Kidney (tissue), 14 donors: Measurements from ENCODE around the gene KLF18. TPM values are rescaled to one million over a fixed set of nuclear protein-coding genes. Genes with fewer than 3 reads are reported as not detected.

Source experiments
- DNase-seq, 5 donors: peaks; one replicate each; pipeline ENCODE4 v3.0.0-alpha.2; 2013 to 2020
- FAIRE-seq: peaks from 2 replicates; lab custom pipeline; 2012; peaks lifted over from hg19 to GRCh38; lab: Jason Lieb, UNC
- H3K27ac ChIP-seq, 2 donors: one replicate each; pipeline ENCODE4 v1.7.0; 2013; ENCODE audit warnings: low read depth in 2 of 2, low read length in 2 of 2, inconsistent platforms in 1 of 2
- H3K27me3 ChIP-seq: one replicate; pipeline ENCODE4 v1.7.1; 2013; ENCODE audit warnings: low read length, inconsistent platforms; ENCODE audit not compliant: control insufficient read depth, insufficient read depth
- H3K36me3 ChIP-seq, 3 donors: one replicate each; pipeline versions ENCODE4 v1.7.0 to v1.7.1; 2013; ENCODE audit warnings: low read length in 3 of 3, control low read depth in 1 of 3, inconsistent platforms in 1 of 3; ENCODE audit not compliant: insufficient read depth in 3 of 3, control insufficient read depth in 2 of 3
- H3K4me1 ChIP-seq, 3 donors: one replicate each; pipeline versions ENCODE4 v1.7.0 to v1.7.1; 2013; ENCODE audit warnings: low read length in 3 of 3, inconsistent platforms in 1 of 3, low read depth in 1 of 3; ENCODE audit not compliant: control insufficient read depth in 2 of 3, insufficient read depth in 2 of 3
- H3K4me3 ChIP-seq, 3 donors: one replicate each; pipeline versions ENCODE4 v1.7.0 to v1.8.1; 2013; ENCODE audit warnings: low read length in 3 of 3, control low read depth in 1 of 3, inconsistent platforms in 1 of 3
- H3K9ac ChIP-seq, 3 donors: one replicate each; pipeline versions ENCODE4 v1.7.0 to v1.7.1; 2013; ENCODE audit warnings: low read length in 3 of 3, control low read depth in 1 of 3, inconsistent platforms in 1 of 3
- H3K9me3 ChIP-seq, 3 donors: one replicate each; pipeline versions ENCODE4 v1.7.0 to v1.7.1; 2013; ENCODE audit warnings: low read length in 3 of 3, control low read depth in 1 of 3, inconsistent platforms in 1 of 3; ENCODE audit not compliant: control insufficient read depth in 2 of 3, insufficient read depth in 1 of 3
- intact Hi-C: fragments of 100-400 bp; cut with DNase I; formaldehyde crosslinking; loops from one replicate; pipeline ENCODE4 v1.11.1; 2022
- polyA plus RNA-seq: library from polyadenylated mRNA; stranded (reverse); fragments of 350-450 nt; fragmentation: Illumina TruSeq; extraction: RNeasy Lipid Tissue Mini Kit (QIAGEN cat#74804); gene quantifications from one replicate; pipeline ENCODE4 v1.2.3, GENCODE V29; 2014; ENCODE audit warnings: low read depth, low replicate concordance; ENCODE audit not compliant: insufficient read depth
- total RNA-seq: library from RNA; stranded (reverse); fragmentation: NEBNext Ultra II Directional; extraction: Animal tissue kit (Norgen Biotek cat#: 25700); gene quantifications from one replicate; pipeline ENCODE4 v1.2.1, GENCODE V29; 2021
- TF ChIP-seq, protein P1 (sequence below): IDR thresholded peaks from 3 replicates; pipeline ENCODE4 v1.5.1; 2012; ENCODE audit warnings: mild to moderate bottlenecking, moderate library complexity, borderline replicate concordance; ENCODE audit not compliant: insufficient read depth; ENCODE audit errors: extremely low read depth
- donor health status: control.
- donor health status: control.
- donor health status: control.
- donor health status: control.
- donor health status: control.
- donor health status: DM: yes; HTN: yes; CAD: no.
- donor health status: Normal renal cell carcinoma (clear cell type).

Gene KLF18
- total and polyA plus RNA-seq, 2 donors from 2014 or later: not detected

DNA sequence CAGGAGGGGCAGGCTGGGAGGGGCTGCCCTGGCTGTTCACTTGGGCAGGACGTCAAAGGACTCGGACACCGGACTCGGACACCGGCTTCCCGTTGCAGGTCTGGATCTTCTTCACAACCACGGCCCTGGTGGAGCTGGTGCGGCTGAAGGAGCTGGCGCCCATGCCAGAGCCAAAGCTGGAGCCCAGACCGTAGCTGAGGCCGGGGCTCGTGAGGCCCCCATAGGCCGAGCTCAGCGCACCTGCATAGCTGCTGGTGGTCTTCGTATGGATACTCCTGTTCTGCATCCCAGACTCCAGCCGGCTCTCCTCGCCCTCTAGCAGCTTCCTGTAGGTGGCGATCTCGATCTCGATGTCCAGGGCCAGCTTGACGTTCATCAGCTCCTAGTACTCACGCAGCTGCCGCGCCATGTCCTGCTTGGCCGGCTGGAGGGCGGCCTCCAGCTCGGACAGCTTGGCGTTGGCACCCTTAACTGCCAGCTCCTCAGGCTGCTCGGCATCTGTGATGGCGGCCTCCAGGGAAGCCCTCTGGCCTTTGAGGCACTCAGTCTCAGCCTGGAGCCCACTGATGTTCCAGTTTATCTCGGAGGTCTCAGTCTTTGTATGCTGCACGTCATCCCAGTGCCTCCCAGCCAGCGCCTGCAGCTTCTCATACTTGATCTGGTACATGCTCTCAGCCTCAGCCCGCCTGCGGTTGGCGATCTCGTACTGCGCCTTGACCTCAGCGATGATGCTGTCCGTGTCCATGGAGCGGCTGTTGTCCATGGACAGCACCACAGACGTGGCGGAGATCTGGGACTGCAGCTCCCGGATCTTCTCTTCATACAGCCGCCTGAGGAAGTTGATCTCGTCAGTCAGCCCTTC is 37.9 kb downstream of the KLF18 start:
- TF ChIP-seq, protein P1, sequence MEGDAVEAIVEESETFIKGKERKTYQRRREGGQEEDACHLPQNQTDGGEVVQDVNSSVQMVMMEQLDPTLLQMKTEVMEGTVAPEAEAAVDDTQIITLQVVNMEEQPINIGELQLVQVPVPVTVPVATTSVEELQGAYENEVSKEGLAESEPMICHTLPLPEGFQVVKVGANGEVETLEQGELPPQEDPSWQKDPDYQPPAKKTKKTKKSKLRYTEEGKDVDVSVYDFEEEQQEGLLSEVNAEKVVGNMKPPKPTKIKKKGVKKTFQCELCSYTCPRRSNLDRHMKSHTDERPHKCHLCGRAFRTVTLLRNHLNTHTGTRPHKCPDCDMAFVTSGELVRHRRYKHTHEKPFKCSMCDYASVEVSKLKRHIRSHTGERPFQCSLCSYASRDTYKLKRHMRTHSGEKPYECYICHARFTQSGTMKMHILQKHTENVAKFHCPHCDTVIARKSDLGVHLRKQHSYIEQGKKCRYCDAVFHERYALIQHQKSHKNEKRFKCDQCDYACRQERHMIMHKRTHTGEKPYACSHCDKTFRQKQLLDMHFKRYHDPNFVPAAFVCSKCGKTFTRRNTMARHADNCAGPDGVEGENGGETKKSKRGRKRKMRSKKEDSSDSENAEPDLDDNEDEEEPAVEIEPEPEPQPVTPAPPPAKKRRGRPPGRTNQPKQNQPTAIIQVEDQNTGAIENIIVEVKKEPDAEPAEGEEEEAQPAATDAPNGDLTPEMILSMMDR: no peak
- H3K27ac ChIP-seq: no peak overlapping the region
- H3K4me1 ChIP-seq: peaks cover 0 to 2% (median 0%) of the 10 kb centered on the region in 3 donors
- FAIRE-seq (no peak), DNase-seq (peak in 1 of 5 donors; percentile 53)
- H3K4me3 ChIP-seq: no peak overlapping the region
- H3K36me3 ChIP-seq: no peaks in the 10 kb centered on the region
- intact Hi-C loops: no loop called here
- no peak overlapping the region for H3K9ac ChIP-seq
- H3K9me3 ChIP-seq: no peaks in the 10 kb centered on the region
- no peaks in the 10 kb centered on the region for H3K27me3 ChIP-seq

- Histone ChIP-seq H3K4me3 (no peak overlapping the region), H3K4me1 (peaks cover 0 to 2% (median 0%) of the 10 kb centered on the region in 3 donors), H3K9me3 (no peaks in the 10 kb centered on the region), H3K27ac (no peak overlapping the region), H3K36me3 (no peaks in the 10 kb centered on the region), H3K9ac (no peak overlapping the region), H3K27me3 (no peaks in the 10 kb centered on the region)
- DNase-seq (no peak), FAIRE-seq (no peak)
- TF ChIP-seq, protein P1: no peak
- intact Hi-C loops: no loop called here
Measured at GRCh38 chr1:44101328-44101727, 40.1 kb downstream of the KLF18 start.

- DNase-seq (no peak), FAIRE-seq (no peak)
- no peak overlapping the region for H3K27ac ChIP-seq
- H3K27me3 ChIP-seq: no peaks in the 10 kb centered on the region
- intact Hi-C loops: no loop called here
- no peaks in the 10 kb centered on the region for H3K9me3 ChIP-seq
- no peak overlapping the region for H3K4me3 ChIP-seq
- H3K36me3 ChIP-seq: no peaks in the 10 kb centered on the region
- H3K9ac ChIP-seq: no peak overlapping the region
- TF ChIP-seq, protein P1: no peak
- H3K4me1 ChIP-seq: peaks cover 0 to 2% (median 0%) of the 10 kb centered on the region in 3 donors
Measured at GRCh38 chr1:44100183-44100868, 41.1 kb downstream of the KLF18 start.
